Germinal center (tissue), 1 donor: ENCODE data around the gene PHF2.

Experiments
- DNase-seq: peaks from one replicate; pipeline ENCODE4 v3.0.0; 2012; ENCODE audit warnings: mixed read lengths, low spot score

The PHF2 gene

GRCh38 chr9:93576258-93577077, at the start of gene PHF2:
PHF2 (plus strand) TSS chr9:93576584; CDS start chr9:93576774, 190 bp downstream.
- peak; percentile 65 for DNase-seq

DNA sequence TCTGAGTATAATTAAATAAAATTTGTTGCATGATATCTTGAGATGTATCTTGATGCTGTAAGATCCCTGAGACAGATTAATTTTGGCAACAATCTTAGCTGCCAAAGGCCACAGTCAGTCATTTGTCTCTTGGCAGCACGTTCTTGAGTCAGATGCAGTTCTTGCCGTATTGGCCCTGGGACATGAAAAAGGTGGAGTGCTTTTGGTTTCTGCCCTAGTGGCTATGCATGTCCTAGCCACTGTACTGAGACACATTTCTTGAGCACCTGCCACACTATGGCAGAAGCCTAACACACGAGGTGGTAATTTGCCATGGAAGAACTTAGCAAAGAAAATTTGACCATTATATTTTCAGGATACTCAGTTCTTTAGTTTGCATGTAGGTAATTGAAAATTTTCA, 45.0 kb upstream of the PHF2 start:
- DNase-seq: no peak

DNA sequence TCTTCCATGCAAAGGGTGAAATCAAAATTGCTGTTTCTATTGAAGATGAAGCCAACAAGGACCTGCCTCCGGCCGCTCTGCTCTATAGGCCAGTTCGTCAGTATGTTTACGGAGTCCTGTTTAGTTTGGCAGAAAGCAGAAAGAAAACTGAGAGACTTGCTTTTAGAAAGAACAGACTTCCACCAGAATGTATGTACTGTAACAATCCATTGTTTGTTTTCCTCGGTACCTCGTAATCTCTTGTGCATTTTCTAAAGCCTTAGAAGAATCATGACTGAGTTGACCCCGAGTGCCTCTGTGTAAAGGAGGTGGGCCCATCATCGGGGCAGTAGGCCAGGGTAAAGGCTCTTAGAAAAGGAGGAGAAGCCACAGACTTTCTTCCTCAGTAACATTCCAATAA, 44.2 kb upstream of the PHF2 start:
- DNase-seq: no peak

GRCh38 chr9:93533863-93534262, 42.5 kb upstream of the PHF2 start:
- no peak for DNase-seq

DNA sequence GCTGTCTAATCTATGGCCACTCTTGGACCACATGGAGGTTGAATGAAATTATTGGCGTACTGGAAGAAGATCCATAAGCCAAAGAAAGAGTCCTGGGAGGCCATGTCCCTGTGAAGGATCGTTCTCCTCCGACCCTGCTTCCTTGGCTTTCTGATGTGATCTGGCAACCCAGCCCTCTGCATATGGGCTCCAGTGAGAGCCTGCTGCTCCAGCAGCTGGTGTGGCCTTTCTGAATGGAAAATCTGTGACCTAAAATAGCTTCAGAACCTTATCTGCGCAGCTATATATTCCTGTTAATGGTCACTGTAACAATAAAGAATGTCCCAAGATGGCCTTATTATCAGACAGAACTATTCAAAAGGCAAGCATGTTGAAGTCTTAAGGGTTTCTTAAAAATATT, 40.2 kb upstream of the PHF2 start:
- no peak for DNase-seq

- no peak for DNase-seq
These were observed 39.5 kb upstream of the PHF2 start for GRCh38 chr9:93536874-93537273.

- DNase-seq: no peak
These were observed 36.1 kb upstream of the PHF2 start for GRCh38 chr9:93540305-93540704.

DNA sequence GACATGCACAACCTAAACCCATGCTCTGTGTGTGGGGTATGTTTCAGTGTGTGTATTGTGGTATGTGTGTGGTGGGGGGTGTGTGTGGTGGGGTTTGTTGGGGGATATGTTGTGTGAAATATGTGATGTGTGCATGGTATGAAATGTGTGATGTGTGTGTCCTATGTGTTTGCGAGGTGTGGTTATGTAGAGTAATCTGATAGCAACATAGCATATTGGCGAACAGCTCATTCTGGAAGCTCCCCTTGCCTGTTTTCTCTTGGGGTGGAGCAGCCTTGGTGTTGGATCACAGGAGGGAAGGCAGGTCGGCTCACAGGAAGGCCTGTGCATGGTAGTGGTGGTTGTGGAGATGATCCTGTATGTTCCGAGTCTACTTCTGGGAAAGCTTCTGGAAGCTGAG, 35.4 kb upstream of the PHF2 start:
- DNase-seq: no peak

DNA sequence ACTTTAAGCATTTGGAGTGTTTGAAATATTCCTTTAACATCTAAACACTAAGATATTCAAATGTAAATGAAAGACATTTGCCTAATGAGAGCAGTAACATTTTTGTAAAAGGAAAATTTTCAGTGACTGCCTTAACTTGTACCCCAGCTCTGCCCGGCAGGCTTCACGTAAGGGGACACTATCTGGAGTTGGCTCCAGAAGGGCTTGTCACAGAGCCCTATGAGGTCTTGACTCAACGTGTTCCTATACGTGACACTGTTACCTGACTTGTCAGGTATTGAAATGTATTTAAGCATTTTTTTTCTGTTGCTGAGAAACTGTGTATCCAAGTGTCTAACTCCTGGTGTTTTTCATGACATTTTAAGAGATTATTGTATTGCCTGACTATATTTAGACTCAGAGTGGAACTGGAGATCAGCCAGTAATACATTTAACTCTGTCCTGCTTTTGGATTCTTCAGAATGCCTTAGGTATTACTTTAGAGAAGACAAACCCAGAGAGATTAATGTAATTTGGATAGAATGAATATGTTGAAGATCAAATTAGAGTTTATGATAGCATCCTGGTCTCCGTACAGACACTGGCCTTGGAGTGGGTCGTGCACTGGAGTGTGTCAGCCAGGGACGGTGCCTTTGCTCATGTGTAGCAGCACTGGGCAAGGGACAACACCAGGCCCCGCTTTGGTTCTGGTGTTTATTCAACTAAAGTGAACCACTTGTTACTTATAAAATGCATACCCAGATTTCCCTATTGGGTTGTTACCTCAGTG, 34.6 kb upstream of the PHF2 start:
- no peak for DNase-seq

DNA sequence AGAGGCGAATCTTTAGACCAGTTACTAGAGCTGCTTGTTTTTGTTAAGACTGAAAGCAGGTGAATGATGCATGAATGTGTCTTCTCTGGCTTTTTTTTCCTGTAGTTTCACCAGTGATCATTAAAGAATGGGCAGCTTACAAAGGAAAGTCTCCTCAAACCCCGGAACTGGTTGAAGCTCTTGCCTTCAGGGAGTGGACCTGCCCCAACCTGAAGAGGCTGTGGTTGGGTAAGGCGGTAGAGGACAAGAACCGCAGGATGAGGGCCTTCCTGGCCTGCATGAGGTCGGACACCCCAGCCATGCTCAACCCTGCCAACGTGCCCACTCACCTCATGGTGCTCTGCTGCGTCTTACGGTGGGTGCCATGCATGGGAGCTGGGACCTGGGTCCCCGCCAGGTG, 33.3 kb upstream of the PHF2 start:
- DNase-seq: no peak

DNA sequence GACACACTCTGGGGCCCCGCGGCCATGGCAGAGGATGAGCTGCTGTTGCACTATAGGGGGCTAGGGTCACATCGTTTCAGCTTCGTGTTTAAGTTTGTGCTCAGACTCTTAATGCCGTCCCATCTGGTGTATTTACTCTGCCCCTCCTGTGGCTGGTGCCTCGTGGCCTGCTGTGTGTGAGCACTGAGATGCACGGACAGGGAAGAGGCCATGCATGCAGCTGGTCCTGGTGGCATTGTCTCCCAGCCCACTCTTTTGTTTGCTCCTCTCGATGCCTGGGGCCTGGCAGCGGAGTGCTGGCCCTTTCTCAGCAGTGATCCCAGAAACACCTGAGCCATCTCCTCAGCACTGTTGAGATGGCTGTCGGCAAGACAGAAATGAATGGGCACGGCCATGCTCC, 30.0 kb upstream of the PHF2 start:
- DNase-seq: no peak

GRCh38 chr9:93549611-93550010, 26.8 kb upstream of the PHF2 start:
- no peak for DNase-seq

DNA sequence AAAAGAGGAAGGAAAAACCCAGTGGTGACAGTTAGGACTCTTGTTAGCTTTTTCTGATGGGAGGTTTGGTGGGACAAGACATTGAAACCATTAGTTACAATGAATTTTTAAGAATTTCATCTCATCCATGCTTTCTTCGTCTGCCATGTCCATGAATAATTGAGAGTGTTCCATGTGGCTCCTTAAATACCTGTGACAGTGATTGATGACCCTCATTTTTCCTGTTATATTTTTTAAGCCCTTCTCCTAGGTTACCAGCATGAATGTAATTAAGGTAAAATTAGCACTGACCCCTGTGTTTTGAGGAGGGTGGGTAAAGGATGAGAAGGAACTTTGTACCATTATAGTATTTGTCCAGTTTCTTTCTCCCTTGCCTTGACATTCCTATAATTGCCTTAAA, 23.5 kb upstream of the PHF2 start:
- DNase-seq: no peak

DNA sequence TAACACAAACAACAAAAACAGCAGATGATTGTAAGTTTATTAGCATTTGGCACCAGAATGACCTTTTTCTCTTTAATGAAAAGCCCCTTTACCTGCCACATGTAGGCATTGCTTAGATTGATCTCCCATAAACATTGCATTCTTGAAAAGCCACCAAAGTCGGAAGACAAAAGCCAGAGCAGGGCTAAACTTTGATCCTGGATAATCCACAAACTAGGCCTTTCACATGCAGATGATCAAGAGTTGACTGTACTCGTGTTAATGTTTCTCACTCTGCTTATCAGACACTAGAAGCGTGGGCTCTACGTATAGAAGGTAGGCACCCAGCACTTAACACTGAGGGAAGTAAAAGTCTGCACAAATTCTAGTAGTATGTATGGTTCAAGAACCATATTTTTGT, 21.0 kb upstream of the PHF2 start:
- DNase-seq: no peak

GRCh38 chr9:93557366-93558137, 18.8 kb upstream of the PHF2 start:
- DNase-seq: no peak

GRCh38 chr9:93558503-93558902, 17.9 kb upstream of the PHF2 start:
- DNase-seq: no peak

GRCh38 chr9:93560991-93561390, 15.4 kb upstream of the PHF2 start:
- no peak for DNase-seq

DNA sequence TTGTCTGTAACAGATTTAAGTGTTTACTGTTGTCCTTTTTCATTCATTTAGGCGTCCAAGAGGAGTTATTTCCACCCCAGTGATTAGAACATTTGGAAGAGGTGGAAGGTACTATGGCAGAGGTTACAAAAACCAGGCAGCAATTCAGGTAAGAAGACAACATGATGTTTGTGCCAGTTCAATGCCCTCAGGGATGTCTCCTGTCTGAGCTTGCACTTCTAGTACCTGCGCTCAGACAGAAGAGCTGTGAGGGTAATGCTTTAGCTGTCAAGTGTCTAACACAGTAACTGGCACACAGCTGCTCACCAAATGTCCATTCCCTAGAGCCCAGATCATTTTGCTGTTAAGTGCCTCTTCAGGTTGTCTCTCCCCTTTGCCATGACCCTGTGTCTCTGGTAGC, 14.2 kb upstream of the PHF2 start:
- DNase-seq: no peak

DNA sequence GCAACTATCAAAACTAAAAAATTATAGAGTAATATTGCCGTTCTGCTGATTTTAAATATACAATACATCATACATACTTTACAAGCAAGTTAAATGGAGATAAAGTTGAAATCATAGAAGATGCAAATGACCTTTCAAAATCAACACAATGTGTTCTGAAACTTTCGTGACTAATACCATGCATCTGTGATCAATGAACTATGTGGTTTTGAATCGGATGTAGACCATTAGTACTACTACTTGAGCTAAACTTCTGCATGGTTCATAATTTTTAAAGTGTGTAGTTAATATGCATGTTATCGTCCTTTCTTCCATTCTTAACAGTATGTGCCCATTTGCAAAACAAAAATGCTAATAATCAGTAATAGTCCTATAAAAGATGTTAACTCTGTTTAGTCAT, 11.3 kb upstream of the PHF2 start:
- no peak for DNase-seq

DNA sequence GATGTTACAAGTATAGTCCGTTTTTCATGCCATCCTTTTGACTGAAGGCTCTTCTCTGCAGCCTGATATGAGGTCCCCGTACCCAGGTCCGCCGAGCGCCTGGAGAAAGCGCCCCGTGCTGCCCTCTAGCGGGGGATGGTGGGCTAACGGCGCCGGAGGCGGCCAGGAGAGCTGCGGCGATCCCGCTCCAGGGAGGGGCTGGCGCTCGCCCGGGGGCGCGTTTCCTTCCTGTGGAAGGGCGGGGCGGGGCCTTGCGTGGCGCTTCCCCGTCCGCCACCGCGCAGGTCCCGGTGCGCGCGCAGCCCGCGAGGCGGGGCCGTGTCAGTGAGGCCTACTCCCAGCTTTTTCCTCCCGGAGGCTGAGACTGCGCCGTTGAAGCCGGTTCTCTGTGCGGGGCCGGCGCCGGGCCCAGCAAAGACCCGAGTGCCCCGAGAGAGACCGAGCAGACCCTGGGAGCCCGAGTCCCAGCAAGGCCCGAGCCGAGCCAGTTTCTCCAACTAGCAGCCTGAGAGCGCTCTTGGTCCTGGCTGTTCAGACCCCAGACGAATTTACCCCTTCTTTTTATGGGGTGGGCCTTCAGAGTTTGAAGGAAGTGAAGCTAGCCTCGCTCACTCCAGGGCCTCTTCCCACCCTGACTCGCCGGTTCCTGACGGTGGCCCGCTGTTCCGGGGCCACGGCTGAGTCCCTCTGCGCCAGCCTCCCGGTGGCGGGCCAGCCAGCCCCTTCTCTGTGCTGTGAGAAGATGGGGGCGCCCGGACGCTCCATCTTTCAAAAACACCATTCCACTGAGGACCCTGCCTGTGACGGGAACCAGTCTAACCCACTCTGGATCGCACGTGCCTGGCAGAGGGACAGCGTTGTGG, 9.7 kb upstream of the PHF2 start:
- DNase-seq: peak; percentile 98

DNA sequence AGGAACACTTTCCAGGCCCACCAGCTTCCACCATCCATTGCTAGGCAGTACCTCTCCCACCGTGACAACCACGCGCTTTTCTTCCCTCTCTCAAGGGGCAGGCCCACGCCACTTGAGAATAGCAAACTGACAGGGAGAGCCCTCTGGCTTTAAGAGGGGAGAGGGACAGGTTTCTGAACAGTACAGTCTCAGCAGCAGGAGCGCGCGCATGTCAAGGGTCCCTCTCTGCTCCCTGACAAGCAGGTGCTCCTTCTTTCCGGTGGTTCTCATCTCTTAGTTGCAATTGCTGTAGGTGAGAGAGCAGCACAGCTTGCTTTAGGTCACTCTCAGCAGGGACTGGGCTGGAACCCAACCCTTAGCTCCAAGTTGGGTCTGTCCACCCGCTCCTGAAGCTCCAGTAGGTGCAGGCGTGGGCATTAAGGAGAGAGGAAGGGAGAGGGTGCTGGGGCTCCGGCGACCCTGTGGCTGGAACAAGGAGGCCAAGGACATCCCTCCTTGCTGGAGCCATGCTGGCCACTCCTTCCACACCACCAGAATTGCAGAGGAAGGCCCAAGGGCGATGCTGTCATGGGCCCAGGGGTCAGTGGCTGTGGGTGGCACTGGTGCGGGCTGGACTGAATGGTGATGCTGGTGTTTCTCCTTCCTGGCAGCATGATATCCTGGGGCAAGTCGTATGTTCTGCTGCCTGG, 9.0 kb upstream of the PHF2 start:
- DNase-seq: no peak
